MV-4-11 (cell line): Measurements from ENCODE around the gene FBLN1.
A peak's percentile ranks its signal among the peaks of the same experiment; 100 is the strongest.
"Not testable (repeated sequence)": the region's sequence is repeated elsewhere in the genome, so short reads cannot be mapped to it uniquely, and the experiment has no call there.

Source experiments
- DNase-seq: peaks from one replicate; lab custom pipeline; 2025; lab: John Stamatoyannopoulos, UW

The FBLN1 gene, protein sequence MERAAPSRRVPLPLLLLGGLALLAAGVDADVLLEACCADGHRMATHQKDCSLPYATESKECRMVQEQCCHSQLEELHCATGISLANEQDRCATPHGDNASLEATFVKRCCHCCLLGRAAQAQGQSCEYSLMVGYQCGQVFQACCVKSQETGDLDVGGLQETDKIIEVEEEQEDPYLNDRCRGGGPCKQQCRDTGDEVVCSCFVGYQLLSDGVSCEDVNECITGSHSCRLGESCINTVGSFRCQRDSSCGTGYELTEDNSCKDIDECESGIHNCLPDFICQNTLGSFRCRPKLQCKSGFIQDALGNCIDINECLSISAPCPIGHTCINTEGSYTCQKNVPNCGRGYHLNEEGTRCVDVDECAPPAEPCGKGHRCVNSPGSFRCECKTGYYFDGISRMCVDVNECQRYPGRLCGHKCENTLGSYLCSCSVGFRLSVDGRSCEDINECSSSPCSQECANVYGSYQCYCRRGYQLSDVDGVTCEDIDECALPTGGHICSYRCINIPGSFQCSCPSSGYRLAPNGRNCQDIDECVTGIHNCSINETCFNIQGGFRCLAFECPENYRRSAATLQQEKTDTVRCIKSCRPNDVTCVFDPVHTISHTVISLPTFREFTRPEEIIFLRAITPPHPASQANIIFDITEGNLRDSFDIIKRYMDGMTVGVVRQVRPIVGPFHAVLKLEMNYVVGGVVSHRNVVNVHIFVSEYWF

DNA sequence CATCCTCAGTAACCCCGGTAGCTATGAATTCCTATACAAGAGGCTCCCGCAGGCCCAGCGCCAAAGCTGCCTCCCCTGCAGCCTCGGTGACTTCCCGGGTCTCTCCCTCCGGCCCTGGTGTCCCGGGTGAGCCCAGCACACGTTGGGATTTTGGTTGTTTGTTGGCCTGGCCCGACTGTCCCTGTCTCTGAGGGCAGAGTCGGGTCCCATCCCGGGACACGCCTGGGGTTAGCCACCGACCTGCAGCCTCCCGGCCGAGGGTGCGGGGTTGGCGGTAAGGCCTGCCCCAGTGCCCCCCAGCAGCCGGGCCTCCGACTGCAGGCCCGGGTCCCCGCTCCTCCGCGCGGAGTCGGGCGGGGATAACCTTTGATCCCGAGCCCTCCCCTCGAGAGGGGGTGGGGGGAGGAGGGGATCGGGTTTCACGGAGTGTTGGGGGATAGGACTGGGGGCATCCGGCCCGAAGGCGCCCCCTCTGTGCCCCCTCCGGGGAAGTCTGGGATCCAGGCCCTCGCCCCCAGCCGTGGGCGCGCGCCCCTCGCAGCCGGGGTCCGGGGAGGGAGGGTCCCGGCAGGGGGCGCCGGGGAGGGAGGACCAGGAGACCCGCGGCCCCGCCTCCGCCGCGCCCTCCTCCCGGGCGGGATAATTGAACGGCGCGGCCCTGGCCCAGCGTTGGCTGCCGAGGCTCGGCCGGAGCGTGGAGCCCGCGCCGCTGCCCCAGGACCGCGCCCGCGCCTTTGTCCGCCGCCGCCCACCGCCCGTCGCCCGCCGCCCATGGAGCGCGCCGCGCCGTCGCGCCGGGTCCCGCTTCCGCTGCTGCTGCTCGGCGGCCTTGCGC is at the start of gene FBLN1:
FBLN1 (plus strand) TSS at position 669 of the 835 bp plus-strand sequence; CDS start at position 772, 103 bp downstream.
- no peak for DNase-seq

DNA sequence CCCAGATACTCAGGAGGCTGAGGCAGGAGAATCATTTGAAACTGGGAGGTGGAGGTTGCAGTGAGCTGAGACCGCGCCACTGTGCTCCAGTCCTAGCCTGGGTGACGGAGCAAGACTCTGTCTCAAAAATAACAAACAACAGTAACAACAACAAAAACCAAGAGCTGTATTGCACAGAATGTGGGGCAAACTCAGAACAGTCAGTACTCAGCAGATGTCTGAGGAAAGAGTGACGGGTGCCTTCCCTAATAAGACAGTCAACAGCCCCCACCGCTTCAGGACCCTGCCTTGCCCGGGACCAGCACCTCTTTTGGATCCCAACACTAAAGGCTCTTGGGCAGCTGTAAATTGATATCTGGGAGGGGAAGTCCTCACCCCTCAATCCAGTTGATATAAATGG is 48.9 kb upstream of the FBLN1 start:
- DNase-seq = no peak

DNA sequence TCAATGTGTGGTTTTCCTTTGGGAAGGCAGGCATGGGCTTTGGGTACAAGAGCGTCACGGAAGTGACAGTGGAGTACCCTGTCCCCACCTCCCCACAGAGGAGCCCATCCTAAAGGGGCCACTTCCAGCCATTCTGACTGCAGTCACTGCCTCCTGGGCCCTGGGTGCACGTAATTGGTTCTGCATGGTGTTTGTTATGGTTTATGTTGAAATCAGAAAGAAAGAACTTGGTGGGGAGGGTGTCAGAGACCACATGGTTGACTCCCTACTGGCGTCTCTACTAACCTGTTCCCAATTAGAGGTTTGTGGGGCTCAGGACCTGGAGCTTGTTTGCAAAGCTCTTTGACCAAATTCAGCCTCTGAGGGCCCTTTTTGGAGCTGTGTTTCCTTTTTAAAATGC is 48.4 kb upstream of the FBLN1 start:
- DNase-seq = no peak

DNA sequence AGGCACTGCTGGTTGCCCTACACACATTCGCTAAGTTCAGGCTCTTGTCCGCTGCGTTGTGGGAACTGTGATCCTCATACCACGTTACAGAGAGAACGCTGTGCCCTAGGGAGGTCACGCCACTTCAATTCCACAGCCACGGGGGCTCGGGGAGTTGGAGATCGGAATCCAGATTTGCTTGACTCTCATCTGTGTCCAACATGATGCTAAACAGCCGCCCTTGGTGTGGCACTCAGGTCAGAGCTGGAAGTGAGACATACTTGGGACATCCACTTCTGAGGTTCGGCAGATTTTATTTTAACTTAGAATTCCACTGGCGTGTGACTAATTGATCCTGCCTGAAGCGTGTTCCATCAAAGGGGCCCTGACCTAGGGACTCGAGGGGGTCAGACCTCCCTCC is 47.5 kb upstream of the FBLN1 start:
- no peak for DNase-seq

DNA sequence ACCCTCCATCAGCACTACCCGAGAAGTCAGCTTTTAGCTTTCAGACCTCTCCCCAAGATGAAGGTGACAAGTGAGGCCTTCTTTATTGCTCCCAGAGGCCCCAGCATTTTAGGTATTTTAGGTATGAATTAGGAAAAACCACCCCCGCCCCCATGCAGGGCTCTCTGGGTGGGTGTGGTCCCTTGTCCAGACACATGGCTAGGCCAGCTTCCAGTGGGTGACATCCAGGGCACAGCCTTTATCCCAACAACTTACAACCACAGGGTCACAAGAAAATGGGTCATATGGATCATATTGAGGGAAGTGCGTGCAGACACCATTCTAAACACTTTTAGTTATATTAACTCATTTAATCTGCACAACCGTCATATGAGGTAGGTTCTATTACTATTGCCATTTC is 47.1 kb upstream of the FBLN1 start:
- no peak for DNase-seq

DNA sequence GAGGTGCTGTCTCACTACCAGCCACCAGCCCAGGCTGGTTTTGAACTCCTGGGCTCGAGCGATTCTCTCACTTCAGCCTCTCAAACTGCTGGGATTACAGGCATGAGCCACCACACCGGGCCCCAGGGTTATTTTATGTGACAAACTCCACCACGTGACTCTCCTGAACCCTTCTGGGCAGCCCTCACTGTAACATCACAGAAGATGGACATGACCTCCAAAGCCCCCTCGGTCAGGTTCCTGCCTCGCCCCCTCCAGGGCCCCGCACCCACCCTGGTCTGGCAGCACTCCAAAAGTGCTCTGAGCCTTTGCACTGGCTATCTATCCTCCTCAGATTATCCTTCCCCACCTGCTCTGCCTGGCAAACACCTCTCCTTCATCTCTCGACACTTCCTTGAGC is 45.9 kb upstream of the FBLN1 start:
- no peak for DNase-seq

DNA sequence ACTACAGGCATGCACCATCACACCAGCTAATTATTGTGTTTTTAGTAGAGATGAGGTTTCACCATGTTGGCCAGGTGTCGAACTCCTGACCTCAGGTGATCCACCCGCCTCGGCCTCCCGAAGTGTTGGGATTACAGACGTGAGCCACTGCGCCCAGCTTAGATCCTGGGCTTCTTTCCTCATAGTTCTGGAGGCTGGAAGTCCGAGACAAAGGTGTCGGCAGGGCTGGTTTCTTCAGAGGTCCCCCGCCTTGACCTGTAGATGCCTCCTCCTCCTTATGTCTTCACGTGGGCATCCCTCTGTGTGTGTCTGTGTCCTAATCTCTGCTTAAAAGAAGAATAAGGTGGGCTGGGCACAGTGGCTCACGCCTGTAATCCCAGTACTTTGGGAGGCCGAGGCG is 44.2 kb upstream of the FBLN1 start:
- no peak for DNase-seq

DNA sequence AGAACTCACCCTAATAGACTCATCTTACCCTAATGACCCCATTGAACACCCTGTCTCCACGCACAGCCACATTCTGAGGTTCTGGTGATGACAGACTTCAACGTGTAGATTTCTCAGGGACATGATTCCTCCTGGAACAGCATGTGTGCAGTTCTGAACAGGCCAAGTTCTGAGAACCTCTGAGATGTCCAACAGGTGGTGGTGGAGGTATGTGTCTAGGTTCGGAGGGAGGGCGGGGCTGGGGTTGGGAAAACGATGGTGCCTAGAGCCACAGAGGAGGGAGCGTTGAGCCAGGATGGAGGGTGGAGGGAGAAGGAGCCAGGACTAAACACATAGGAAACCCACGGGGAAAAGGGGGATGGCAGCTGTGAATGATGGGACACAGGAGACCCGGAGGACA is 43.4 kb upstream of the FBLN1 start:
- DNase-seq = no peak

DNA sequence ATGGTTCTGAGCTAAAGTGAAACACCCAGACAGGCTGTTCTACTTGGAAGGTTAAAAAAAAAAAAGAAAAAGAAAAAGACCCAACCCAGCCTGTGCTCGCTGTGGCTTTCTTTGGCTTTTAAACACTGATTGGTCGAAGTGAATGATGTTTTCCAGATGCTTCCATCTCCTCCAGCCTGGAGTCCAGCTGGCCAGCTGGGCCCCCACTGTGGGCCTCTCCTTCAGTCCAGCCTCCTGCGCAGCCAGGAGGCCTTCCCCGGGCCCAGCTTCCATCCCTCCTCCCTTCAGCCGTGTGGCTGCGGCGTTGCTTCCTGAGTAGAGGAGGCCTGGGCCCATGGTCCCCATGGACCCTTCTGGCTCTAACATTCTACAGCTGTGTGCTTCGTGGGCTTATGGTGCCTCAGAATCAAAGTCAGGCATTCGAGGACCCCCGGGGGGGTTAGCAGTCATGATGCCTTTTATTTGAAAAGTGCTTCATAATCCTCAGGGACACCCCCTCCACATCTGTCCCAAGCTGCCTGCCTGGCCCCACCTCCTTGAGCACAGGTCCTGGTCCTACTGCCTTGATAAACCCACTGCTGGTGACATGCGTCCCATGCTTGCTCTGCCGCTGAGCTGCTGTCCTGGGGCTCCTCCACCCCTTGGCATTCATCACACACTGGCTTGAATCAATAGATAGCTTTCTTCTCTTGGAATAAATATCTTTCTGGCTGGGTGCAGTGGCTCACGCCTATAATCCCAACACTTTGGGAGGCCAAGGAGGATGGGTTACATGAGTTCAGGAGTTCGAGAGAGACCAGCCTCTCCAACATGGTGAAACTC is 42.2 kb upstream of the FBLN1 start:
- DNase-seq = no peak

DNA sequence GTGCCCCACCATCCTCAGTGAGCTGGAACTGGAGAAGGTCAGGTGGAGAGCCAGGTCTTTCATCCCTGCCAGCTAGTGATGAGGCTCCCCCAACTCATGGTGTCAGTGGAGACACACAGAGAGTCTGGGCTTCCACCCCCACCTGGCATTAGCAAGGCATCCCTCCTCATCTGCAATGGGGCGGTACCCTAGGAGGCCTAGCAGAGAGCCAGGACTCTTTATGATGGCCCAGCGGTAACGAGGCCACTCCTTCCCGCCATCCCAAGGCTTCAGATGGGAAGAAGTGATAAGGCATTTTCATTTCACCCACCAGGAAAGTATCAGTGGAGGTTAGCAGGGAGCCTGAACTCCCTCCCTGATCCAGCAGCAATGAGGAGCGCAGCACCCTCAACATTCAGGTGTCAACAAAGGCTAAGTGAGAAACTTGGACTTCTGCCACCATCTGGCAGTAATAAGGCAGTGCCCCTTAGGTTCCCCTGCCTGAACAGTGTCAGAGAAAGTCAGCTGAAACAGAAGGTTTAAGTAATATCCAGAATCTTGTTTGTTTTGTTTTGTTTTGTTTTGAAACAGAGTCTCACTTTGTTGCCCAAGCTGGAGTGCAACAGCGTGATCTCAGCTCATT is 40.5 kb upstream of the FBLN1 start:
- peak; percentile 8 for DNase-seq

DNA sequence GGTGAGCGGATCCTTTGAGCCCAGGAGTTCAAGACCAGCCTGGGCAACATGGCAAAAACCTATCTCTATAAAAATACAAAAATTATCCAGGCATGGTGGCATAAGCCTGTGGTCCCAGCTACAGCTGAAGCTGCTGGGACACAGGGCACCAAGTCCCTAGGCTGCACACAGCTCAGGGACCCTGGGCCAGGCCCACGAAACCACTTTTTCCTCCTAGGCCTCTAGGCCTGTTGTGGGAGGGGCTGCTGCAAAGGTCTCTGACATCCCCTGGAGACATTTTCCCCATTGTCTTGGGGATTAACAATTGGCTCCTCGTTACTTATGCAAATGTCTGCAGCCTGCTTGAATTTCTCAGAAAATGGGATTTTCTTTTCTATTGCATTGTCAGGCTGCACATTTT is 39.0 kb upstream of the FBLN1 start:
- not testable (repeated sequence) for DNase-seq

DNA sequence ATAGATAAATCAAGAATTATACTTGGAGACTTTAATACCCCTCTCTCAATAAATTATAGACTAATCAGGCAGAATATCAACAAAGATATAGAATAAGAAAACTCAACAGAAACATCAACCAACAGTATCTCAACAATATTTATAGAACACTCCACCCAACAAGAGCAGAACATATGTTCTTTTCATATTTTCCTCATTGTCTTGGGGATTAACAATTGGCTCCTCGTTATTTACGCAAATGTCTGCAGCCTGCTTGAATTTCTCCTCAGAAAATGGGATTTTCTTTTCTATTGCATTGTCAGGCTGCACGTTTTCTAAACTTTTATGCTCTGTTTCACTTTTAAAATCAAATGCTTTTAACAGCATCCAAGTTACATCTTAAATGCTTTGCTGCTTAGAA is 37.0 kb upstream of the FBLN1 start:
- DNase-seq = no peak

DNA sequence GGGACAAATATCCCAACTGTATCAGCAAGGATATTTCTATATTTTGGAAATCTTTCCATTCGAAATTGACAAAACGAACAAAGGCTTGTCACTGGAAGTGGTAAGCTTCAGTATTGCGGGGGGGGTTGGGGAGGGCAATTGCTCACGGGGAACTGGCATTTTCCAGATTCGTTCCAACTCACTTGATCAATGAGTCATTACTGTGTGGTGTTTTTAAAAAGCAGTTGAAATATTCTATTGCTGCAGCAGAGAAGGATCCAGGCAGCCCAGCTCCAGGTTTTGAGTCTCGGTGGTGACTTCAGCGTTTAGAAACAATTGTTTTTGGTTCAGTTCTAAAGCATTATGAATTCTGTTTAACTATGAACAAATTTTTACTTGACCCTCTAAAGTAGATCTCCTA is 33.8 kb upstream of the FBLN1 start:
- no peak for DNase-seq

DNA sequence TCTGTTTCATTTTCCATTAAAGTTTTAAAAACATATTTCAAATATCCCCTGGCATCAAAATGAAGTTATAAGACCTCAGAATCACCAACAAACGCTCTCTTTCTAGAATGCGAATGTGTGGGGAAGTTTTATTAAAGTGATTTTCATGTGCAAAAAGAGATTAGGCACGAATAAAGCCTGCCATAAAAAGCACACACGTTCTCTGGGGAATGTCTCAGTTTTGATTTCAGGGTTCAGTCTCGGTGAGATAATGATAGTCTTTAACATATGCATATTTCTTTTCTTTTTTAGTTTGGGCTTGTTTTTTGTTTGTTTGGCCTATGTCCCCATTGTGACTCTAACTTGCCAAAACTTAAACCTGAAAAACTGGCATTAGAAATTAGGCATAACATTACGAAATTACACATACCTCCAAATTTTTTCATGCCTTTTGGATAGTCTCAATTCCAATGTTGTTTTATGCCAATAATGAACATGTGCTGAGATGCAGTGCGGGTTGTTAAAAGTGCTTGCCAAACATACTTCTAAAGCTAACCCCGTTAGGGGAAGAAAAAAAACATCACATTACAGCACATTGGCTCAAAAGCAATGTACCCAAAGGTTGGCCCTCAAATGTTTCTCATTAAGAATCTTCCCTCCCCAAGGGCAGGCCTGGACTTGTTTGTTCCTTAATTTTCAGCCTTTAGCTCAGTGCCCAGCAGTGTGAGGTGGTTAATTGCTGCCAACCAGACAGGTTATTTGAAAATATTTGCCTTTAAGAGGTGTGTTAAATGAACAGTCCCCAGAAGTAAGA is 33.2 kb upstream of the FBLN1 start:
- no peak for DNase-seq

DNA sequence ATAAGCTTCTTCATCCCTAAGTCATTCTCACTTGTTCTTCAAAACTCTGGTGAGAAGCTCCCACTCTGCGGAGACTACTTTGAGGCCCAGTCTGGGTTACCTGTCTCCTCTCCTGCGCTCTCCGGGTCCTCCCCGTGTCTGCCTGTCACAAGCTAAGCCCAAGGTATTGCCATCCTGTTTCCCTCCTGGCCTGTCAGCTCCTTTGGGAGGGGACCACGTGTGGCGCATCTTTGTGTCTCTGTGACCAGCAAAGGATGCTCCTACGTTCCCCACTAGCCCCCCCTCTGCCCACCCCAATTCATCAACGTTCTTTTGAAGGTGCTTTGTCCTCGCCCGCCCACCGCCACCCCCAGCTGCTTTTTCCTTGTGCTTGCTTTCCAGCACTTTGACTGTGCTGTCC is 31.8 kb upstream of the FBLN1 start:
- DNase-seq = no peak

DNA sequence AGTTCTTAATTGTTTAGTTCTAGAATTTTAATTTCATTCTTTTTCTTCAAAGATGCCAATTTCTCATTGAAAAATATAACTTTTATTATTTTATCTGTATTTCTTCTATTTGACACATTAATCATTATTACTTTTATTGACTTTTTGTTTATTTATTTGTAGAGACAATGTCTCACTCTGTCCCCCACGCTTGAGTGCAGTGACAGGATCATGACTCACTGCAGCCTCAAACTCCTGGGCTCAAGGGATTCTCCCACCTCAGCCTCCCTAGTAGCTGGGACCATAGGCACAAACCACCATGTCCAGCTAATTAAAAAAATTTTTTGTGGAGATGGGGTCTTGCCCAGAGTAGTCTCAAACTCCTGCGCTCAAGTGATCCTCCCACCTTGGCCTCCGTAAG is 30.3 kb upstream of the FBLN1 start:
- DNase-seq = no peak

DNA sequence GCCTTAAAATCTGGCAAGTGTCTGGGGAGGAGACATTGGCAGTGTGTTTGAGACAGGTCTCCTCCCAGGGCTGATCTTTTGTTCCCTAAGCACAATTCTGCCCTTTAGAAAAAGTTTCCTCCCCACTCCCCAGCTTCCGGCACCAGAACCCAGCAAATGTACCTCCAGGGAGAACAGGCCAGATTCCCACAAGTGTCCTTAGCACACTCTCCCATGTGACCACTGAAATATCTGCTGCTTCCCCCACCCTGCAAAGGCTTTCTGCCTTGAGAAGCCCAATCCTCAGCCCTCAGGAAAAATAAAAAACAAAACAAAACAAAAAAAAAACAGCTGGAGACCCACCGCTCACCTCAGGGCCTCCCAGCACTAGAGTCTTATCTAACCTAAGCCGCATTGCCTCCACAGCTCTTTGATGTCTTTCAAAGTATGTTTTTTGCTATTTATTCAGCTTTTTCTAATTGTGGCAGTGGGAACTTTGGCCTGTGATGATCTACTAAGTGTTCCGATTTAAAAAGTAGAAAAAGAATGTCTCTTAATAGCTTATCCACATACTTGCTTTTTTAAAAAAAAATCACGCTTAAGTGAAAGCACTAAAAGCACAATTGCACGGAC is 29.0 kb upstream of the FBLN1 start:
- no peak for DNase-seq

DNA sequence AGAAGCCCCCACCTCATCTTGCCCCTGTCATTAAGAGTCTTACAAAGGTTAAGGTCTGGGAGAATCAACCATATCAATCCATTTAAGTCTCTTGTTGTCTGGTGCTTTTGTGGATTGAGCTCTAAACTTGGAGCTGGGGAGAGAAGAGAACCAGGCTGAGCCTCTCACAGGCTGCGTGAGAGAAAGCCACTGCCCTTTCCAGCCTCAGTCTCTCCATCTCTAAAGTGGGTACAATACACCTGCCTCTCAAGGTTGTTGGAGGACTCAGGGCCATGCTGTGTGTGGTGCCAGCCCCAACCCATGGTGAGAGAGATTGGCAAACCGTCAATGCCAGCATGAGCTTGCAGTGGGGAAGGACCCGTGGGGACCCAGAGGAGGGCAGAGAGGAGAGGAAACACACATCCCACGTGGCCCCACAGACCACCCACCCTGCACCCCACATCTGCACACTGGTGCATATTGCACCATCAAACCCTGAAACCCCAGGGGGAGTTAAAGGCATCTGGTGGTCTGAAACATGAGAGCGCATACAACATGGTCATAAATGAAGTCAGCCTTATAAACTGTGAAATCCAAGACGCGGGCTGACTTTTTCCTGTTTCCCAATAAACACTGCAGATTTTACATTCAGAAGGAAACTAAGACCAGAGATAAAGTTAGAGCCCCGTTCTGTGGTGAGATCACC is 27.5 kb upstream of the FBLN1 start:
- no peak for DNase-seq

DNA sequence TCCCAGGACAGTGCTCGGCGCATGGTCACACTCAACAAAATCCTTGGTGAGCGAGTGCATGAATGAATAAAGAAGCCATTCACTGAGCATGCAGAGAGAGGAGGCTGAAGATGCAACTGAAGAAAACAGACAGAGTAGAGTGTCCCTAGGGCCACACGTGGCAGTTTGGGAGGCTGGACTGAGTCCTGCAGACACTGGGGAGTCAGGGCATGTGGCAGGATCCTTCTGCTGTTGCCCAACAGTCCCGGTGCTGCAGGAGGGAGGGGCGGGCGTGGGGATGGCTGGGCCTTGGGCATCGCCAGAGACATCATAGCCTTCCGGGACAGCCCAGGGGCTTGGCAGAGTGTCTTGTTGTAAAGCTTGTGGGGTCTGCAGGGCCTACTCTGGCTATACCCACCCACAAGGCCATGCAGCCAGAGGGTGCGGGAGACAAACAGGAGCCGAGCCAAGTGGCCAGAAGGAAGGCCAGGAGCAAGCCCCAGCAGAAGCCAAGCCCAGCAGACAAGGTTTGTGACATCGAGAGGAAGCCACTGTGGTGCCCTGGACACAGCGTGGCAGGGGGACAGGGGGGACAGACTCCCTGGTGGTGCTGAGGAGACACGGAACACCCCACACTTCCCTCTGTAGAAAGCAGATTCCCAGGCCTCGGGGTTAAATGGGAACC is 26.7 kb upstream of the FBLN1 start:
- no peak for DNase-seq
